HG02870 (cell line): Measurements from ENCODE around the gene FAM199X.
A peak's percentile ranks its signal among the peaks of the same experiment; 100 is the strongest.
"Not testable (repeated sequence)": the region's sequence is repeated elsewhere in the genome, so short reads cannot be mapped to it uniquely, and the experiment has no call there.

ENCODE experiments used
- ATAC-seq: cut with Tn5 transposase; IDR thresholded peaks from one replicate; pipeline ENCODE4 v1.9.1; 2021; ENCODE audit warnings: mild to moderate bottlenecking, moderate library complexity; ENCODE audit not compliant: unreplicated experiment

Gene FAM199X

GRCh38 chrX:104187931-104188330 lies 21.7 kb downstream of the FAM199X start:
- no peak for ATAC-seq

GRCh38 chrX:104189837-104190236 lies 23.6 kb downstream of the FAM199X start:
- ATAC-seq: no peak

- no peak for ATAC-seq
These were observed 27.2 kb downstream of the FAM199X start for GRCh38 chrX:104193485-104193884.

DNA sequence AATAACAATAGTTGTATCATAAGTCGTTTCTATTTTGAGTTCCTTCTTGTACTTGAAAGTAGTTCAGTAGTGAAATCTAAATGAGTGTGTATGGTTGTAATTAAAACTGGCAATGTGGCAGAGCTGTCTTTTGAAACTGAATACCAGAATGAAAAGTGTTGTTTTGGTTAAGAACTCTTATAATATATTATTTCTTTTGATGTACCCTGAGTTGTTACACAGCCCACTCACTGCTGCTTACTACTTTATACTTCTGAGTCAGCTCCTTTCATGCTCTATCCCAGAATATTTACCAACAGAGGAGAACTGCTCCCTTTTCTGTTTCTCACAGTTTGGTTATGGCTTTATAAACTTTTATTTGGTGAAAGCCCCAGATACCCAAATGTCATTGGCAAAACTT lies 28.8 kb downstream of the FAM199X start:
- peak; percentile 49 for ATAC-seq

DNA sequence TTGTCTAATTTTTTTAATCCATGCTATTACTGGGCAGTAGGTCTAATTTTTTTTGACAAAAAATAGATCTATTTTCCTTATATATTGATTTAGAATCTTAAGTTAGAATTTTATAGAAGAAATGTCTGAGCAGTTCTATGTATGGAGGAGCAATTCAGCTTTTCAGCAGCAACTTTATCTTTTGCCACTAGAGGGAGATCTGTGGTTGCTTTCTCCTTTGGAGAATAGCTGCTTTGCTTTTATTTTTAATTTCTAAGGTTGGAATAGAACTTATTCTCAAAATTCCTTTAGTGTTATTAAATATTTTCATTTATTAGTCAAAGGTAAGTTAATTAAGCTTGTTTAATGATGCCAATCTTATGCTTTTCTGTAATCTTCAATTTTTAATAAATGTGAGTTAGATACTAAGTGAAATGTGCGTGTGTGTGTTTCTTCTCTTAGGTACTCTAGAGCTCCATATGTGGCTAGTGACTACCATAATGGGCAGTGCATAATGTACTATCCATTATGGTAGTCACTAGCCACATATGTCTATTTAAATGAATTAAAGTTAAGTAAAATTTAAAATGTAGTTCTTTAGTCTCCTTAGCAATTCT lies 29.3 kb downstream of the FAM199X start:
- ATAC-seq: no peak

- ATAC-seq: no peak
These were observed 39.3 kb downstream of the FAM199X start for GRCh38 chrX:104205548-104205947.

GRCh38 chrX:104211187-104211586 lies 44.9 kb downstream of the FAM199X start:
- no peak for ATAC-seq

GRCh38 chrX:104230060-104230459 lies 63.8 kb downstream of the FAM199X start:
- not testable (repeated sequence) for ATAC-seq
